ENCODE data around the gene SLC16A6. TPM values are rescaled to one million over a fixed set of nuclear protein-coding genes. Genes with fewer than 3 reads are reported as not detected.
A peak's percentile ranks its signal among the peaks of the same experiment; 100 is the strongest.
"Not testable (repeated sequence)": the region's sequence is repeated elsewhere in the genome, so short reads cannot be mapped to it uniquely, and the experiment has no call there.

The SLC16A6 gene
- total RNA-seq, 1 donor from 2014 or later, result 1.5 TPM

- not testable (repeated sequence) for DNase-seq
Measured at GRCh38 chr17:68309066-68309670, 18.2 kb upstream of the SLC16A6 start.

DNA sequence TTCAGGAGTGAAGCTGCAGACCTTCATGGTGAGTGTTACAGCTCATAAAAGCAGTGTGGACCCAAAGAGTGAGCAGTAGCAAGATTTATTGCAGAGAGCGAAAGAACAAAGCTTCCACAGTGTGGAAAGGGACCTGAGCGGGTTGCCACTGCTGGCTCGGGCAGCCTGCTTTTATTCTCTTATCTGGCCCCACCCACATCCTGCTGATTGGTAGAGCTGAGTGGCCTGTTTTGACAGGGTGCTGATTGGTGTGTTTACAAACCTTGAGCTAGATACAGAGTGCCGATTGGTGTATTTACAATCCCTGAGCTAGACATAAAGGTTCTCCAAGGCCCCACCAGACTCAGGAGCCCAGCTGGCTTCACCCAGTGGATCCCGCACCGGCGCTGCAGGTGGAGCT, 17.6 kb upstream of the SLC16A6 start:
- not testable (repeated sequence) for DNase-seq

GRCh38 chr17:68307443-68307842, 16.5 kb upstream of the SLC16A6 start:
- DNase-seq, result no peak

- no peak for DNase-seq
Measured at GRCh38 chr17:68306819-68307218, 15.9 kb upstream of the SLC16A6 start.

- DNase-seq, result peak; percentile 68
Measured at GRCh38 chr17:68305142-68305541, 14.2 kb upstream of the SLC16A6 start.

DNA sequence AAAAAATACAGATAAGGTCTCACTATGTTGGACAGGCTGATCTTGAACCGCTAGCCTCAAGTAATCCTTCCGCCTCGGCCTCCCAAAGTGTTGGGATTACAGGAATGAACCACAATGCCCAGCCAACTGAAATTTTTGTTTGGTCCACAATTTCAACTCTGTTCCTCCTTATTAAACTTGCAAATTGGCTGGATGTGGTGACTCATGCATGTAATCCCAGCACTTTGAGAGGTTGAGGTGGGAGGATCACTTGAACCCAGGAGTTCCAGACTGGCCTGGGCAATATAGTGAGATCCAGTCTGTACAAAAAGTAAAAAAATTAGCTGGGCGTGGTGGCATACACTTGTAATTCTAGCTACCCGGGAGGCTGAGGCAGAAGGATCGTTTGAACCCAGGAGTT, 13.8 kb upstream of the SLC16A6 start:
- DNase-seq, result no peak

DNA sequence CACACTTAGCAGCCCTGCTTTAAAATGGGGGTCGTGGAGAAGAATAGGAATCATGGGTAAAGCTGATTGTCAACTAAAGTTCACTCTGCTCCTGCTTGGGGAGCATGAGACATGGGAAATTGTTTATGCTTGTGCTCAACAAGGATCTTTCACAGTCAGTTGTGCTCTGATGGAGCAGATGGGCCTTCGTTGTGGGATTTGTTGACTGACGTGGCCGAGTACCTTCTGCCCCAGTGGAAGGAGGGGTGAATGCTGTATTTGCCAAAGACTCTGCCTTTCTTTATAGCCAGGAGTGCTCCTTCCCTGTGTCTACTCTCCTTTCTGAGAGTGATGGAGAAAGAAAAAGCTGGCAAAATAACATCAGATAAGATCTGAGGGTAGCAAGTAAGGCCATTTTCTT, 11.7 kb upstream of the SLC16A6 start:
- no peak for DNase-seq

GRCh38 chr17:68302066-68302564, 11.2 kb upstream of the SLC16A6 start:
- peak; percentile 92 for DNase-seq

- DNase-seq, result peak; percentile 78
Measured at GRCh38 chr17:68301438-68301959, 10.6 kb upstream of the SLC16A6 start.

DNA sequence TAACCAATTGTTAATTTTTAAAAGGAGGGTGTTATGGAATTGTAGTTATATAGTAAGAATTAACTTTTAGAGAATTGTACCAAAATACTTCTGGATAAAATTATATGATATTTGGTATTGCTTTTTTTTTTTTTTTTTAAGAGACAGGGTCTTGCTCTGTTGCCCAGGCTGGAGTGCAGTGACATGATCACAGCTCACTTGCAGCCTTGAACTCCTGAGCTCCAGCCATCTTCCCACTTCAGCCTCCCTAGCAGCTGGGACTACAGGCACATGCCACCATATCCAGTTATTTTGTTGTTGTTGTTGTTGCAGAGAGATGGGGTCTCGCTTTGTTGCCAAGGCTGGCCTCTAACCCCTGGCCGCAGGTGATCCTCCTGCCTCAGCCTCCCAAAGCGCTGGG, 8.9 kb upstream of the SLC16A6 start:
- DNase-seq, result no peak

GRCh38 chr17:68298601-68299000, 7.7 kb upstream of the SLC16A6 start:
- no peak for DNase-seq

DNA sequence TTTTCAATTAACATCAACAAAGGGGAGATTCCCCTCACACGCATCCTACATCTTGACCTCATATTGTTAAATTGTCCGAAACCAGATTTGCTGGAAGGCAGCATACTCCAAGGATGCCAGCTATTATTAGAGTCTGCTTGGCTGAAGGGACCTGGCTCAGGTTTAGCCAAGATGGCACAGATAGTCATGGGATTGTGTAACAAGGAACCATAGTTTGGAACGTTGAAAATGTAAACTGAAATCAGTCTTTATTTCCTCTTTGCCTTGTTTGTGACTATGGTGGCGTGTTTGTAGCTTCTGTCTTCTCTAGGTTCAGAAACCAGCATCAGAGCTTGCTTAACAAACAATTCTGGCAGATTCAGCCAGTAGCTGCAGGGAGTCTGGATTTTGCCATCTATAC, 6.3 kb upstream of the SLC16A6 start:
- DNase-seq, result no peak

DNA sequence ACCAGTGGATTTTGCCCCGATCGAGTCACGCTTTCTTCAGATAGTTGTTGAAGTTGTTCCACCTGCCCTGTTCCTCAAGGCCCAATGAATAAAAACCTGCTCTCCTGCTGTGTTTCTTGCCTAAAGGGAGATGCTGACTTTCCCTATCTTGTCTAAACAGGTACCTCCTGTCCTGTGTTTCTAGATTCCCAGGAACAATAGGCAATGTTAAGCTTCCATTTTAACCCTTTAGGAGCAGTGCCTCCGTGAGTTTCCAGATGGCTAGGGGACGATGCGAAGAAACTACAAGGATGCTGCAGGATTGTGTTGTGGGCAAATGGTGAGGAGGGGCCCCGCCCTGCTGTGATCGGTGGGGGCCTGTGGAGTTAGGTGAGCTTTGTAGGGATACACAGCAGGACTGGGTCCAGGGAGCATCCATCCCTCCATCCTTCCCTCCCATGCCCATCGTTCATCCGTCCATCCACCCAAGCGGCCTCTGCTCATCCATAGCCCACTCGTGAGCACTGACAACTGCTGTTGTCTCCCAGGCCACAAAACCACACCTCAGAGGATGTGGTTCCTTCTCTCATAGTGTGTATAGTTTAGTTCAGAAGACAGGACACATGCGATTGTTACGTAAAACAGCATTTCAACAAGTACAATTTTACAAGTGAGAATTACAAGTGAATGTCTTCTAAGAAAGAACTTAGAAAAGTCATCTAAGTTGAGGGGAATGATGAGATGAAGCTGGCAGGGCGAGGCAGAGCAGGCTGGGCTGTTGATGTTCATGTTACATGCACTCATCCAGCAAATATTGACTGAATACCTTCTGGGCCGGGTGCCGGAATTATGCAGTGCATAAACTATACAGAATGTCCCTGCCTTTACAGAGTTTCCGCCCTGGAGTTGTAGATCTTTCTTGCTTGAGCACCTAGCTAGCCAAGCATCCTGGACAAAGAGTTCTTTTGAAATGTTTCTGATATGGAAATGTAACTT, 5.6 kb upstream of the SLC16A6 start:
- no peak for DNase-seq

- DNase-seq, result no peak
Measured at GRCh38 chr17:68295086-68295485, 4.2 kb upstream of the SLC16A6 start.

GRCh38 chr17:68294617-68295016, 3.7 kb upstream of the SLC16A6 start:
- no peak for DNase-seq

GRCh38 chr17:68294196-68294555, 3.2 kb upstream of the SLC16A6 start:
- DNase-seq, result no peak

DNA sequence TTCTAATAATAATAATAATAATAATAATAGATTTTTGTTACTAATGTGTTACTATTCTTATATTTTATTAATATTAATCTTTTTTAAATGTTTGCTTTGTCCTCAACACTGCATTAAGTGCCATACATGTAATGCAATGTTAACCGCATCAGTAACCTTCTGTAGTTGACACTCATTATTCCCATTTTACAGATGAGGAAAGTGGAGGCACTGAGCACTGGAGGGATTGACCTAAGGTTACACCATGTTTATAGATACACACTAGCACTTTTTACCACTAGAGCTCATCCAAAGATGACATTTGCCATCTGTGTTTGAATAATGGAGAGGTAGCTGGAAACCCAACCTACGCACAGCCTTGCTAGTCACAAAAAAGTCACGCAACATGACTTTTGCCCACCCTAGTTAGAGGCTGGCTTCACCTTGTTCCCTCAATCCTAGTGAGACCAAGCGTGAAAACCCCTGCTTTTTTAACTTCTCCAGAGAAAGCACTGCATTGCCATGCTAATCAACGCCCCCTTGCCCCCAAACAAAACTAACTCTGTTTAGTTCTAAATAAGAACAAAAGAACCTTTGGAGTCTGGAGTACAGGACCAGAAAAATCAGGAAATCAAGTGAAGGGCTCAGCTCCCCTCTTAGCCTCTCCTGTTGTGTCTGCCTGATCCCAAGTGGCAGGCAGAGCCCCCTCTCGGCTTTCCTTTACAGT, 2.7 kb upstream of the SLC16A6 start:
- DNase-seq, result no peak

DNA sequence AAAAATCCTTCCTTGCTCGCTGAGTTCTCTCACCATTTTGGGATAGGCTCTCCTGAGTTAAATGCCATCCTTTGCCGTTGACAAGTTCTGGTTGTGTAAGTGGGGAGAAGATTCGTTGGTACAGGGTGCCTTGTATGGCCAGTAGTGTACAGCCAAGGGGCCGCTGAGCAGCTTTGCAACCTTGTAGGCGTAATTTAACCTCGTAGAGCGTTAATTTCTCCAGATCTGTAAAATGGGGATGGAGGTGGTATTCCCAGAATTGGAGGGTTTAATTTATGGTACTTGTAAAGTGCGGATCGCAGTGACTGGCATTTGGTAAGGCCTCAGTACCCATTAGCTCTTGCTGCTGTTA, 1.7 kb upstream of the SLC16A6 start:
- no peak for DNase-seq

DNA sequence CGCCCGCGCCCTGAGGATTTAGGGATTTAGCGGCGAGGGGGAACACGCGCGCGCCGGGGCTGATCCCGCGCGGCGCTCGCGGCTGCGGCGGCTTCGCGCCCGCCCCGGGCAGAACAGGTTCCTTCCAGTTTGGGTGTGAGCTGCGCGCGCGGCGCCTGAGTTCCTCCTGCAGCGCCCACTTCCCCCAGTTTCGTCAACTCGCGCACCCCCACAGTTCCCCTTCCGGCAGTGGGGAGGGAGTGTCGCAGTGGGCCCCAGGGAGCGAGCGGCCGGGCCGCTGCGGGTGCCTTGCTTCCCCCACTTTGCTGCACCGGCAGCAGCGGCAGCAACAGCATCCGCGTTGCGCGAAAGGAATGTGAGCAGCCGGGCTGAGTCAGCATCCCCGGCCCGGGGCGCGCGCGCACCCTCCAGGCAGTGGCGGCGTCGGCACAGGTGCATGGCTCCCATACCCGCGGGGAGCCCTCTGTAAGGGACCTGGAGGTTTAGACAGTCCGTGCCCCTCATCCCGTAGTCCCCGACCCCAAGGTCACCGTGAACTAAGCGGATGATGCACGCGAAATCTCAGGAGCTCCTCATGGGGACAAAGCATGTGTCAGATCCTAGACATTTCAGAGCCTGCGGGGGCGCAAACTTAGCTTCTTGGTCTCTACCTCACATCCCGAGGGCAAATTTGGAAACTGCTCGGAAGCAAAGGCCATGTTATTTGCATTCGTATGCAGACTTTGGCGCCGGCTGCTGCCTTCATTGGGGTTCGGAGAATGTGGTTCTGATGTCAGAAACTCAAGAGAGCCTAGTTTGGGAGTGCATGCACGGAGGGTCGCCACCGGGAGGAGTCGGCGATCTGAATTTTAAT, 1.1 kb upstream of the SLC16A6 start:
- DNase-seq, result peak; percentile 81

GRCh38 chr17:68290268-68290954, 516 bp downstream of the SLC16A6 start:
- peak; percentile 42 for DNase-seq

- no peak for DNase-seq
Measured at GRCh38 chr17:68289936-68290267, 1.0 kb downstream of the SLC16A6 start.

DNA sequence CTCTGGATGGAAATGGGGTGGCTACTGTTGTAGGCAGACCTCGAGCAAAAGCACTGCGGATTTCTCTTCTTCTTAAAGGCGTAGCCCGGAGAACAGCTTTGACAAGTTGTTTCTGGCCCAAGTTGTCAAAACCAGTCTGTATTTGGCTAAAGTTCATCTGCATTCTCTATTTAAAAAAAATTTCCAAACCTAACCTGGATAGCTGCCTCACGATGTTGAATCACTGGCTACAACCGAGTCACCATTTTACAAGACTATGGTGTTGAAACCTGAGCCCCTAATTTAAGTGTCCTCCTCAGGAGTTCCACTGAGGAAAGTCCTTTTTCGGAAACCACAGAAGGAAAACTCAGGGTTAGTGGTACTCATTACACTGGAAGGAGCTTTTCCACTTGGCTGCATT, 1.5 kb downstream of the SLC16A6 start:
- DNase-seq, result no peak
